OCI-LY7 (cell line): Measurements from ENCODE around the gene PCGF5. TPM values are rescaled to one million over a fixed set of nuclear protein-coding genes. Genes with fewer than 3 reads are reported as not detected.

Source experiments
- BruUV-seq: library from RNA; stranded (reverse); fragments of 400-500 nt; replicated peaks from 2 replicates; lab custom pipeline; 2021; lab: Mats Ljungman, UMichigan
- CTCF ChIA-PET: fragments of 300-600 bp; sonication (Branson Sonifier 250); formaldehyde crosslinking; loops from one replicate; lab custom pipeline; 2022; ENCODE audit warnings: antibody characterized with exemption; ENCODE audit not compliant: unreplicated experiment; lab: Charles Lee
- POLR2A ChIA-PET: fragments of 300-600 bp; sonication (Branson Sonifier 250); formaldehyde crosslinking; loops from one replicate; lab custom pipeline; 2022; ENCODE audit warnings: antibody characterized with exemption; lab: Charles Lee
- DNase-seq: peaks from one replicate; pipeline ENCODE4 v3.0.0-alpha.2; 2015; ENCODE audit warnings: low spot score
- H2AFZ ChIP-seq: fragments of 200-600 bp; sonication (generic), shearing (Covaris generic); 2 replicates; pipeline ENCODE4 v1.6.1; 2014; ENCODE audit warnings: mild to moderate bottlenecking, antibody characterized with exemption, low read length, moderate library complexity
- H3K27ac ChIP-seq: fragments of 200-600 bp; sonication (generic); 2 replicates; pipeline ENCODE4 v1.5.1; 2014; ENCODE audit warnings: mixed run types, low read depth, mild to moderate bottlenecking, moderate library complexity, low read length, inconsistent platforms; ENCODE audit not compliant: poor library complexity, severe bottlenecking
- H3K36me3 ChIP-seq: fragments of 200-600 bp; sonication (generic); 2 replicates; pipeline ENCODE4 v1.6.1; 2014; ENCODE audit warnings: mild to moderate bottlenecking, antibody characterized with exemption, low read length, moderate library complexity, mixed read lengths; ENCODE audit not compliant: insufficient read depth
- H3K4me1 ChIP-seq: fragments of 200-600 bp; sonication (generic); 2 replicates; pipeline ENCODE4 v1.5.1; 2014; ENCODE audit warnings: mild to moderate bottlenecking, low read length; ENCODE audit not compliant: insufficient read depth, poor library complexity, severe bottlenecking
- H3K4me2 ChIP-seq: fragments of 200-600 bp; sonication (generic); 2 replicates; pipeline ENCODE4 v1.6.1; 2014; ENCODE audit warnings: mild to moderate bottlenecking, low read length
- H3K4me3 ChIP-seq: fragments of 200-600 bp; sonication (generic); 2 replicates; pipeline ENCODE4 v1.5.1; 2014; ENCODE audit warnings: mild to moderate bottlenecking, low read depth, low read length; ENCODE audit not compliant: poor library complexity, severe bottlenecking
- H3K79me2 ChIP-seq: fragments of 200-600 bp; sonication (generic); 2 replicates; pipeline ENCODE4 v1.6.1; 2016; ENCODE audit warnings: low read depth, mild to moderate bottlenecking, low read length, moderate library complexity, mixed read lengths; ENCODE audit not compliant: insufficient read depth
- H3K9me2 ChIP-seq: fragments of 200-600 bp; sonication (generic); 2 replicates; pipeline ENCODE4 v1.6.1; 2016; ENCODE audit warnings: mild to moderate bottlenecking, low read length, mixed read lengths; ENCODE audit not compliant: insufficient read depth
- H3K9me3 ChIP-seq: fragments of 200-600 bp; sonication (generic); 2 replicates; pipeline ENCODE4 v1.6.1; 2014; ENCODE audit warnings: mild to moderate bottlenecking, mixed run types, low read length, mixed read lengths
- H4K20me1 ChIP-seq: fragments of 200-600 bp; sonication (generic); 2 replicates; pipeline ENCODE4 v1.6.1; 2014; ENCODE audit warnings: mild to moderate bottlenecking, antibody characterized with exemption, low read length, moderate library complexity, mixed read lengths; ENCODE audit not compliant: insufficient read depth
- CTCF ChIP-seq: fragments of 200-600 bp; sonication (generic); conservative IDR thresholded peaks from 2 replicates; pipeline ENCODE4 v1.5.1; 2014; ENCODE audit warnings: mild to moderate bottlenecking, antibody characterized with exemption, low read length, moderate library complexity, mixed read lengths
- EZH2phosphoT487 ChIP-seq: fragments of 200-600 bp; sonication (generic); IDR thresholded peaks from 2 replicates; pipeline ENCODE4 v1.6.1; 2018; ENCODE audit warnings: low read depth, borderline replicate concordance, mild to moderate bottlenecking, mixed run types, antibody characterized with exemption, low read length, moderate library complexity, mixed read lengths
- intact Hi-C: fragments of 100-400 bp; cut with micrococcal nuclease; formaldehyde crosslinking; loops from one replicate; pipeline ENCODE4 v1.10.0; 2022; ENCODE audit not compliant: unreplicated experiment
- total RNA-seq, 2 experiments: library from RNA; depleted of rRNA in 1 of 2; stranded (reverse); fragments of >200 nt in 1 of 2; shearing (Covaris generic) in 1 of 2; gene quantifications; 2 replicates each; pipeline ENCODE4 v1.2.3, GENCODE V29; 2014 to 2022

PCGF5 gene
- total RNA-seq, 2 experiments from 2014 or later = 25.1 to 40.9 TPM

GRCh38 chr10:91214911-91215310 lies 5.6 kb upstream of the PCGF5 start:
- Histone ChIP-seq H3K27ac (no peak overlapping the region), H3K36me3 (no peaks in the 10 kb centered on the region), H4K20me1 (no peaks in the 10 kb centered on the region), H3K9me2 (no peaks in the 10 kb centered on the region), H3K4me1 (peaks cover 48% of the 10 kb centered on the region), H3K79me2 (no peaks in the 10 kb centered on the region), H3K4me3 (no peak overlapping the region), H2AFZ (peak overlapping the region; percentile 20; the same call in 1 of the 2 replicates), H3K4me2 (0 out of 2 replicates have a peak overlapping the region, but pooled peaks have one; percentile 19), H3K9me3 (no peaks in the 10 kb centered on the region)
- DNase-seq = no peak
- POLR2A ChIA-PET = interaction anchor here (1.2 kb wide), 2 partner anchors 14 to 50 kb away, joined by 3 to 4 read pairs; no protein-coding TSS in a partner anchor
- CTCF ChIA-PET = no interaction called here
- no TSS peak for BruUV-seq
- intact Hi-C loops = loop anchor here (10.0 kb wide), 1 partner anchor 580 kb away; the partner anchor contains the start of gene TNKS2
- TF ChIP-seq EZH2phosphoT487 (no peak), CTCF (no peak)

GRCh38 chr10:91215384-91215783 lies 5.1 kb upstream of the PCGF5 start:
- ChIA-PET POLR2A (interaction anchor here (1.2 kb wide), 2 partner anchors 14 to 50 kb away, joined by 3 to 4 read pairs; no protein-coding TSS in a partner anchor), CTCF (no interaction called here)
- H3K79me2 ChIP-seq = no peaks in the 10 kb centered on the region
- no TSS peak for BruUV-seq
- no peaks in the 10 kb centered on the region for H3K36me3 ChIP-seq
- no peaks in the 10 kb centered on the region for H3K9me2 ChIP-seq
- H3K4me3 ChIP-seq = no peak overlapping the region
- intact Hi-C loops = loop anchor here (10.0 kb wide), 1 partner anchor 579 kb away; the partner anchor contains the start of gene TNKS2
- H3K4me2 ChIP-seq = no peak overlapping the region
- no peaks in the 10 kb centered on the region for H3K9me3 ChIP-seq
- no peaks in the 10 kb centered on the region for H4K20me1 ChIP-seq
- DNase-seq = no peak
- no peak for TF ChIP-seq CTCF
- TF ChIP-seq EZH2phosphoT487 = no peak
- H3K4me1 ChIP-seq = peaks cover 46% of the 10 kb centered on the region
- peak overlapping the region; percentile 20; the same call in 1 of the 2 replicates for H2AFZ ChIP-seq
- H3K27ac ChIP-seq = no peak overlapping the region
